Measurements from ENCODE around the gene TMBIM4. TPM values are rescaled to one million over a fixed set of nuclear protein-coding genes. Genes with fewer than 3 reads are reported as not detected.

The TMBIM4 gene
- total and polyA plus RNA-seq, 10 of the 15 experiments (the other 5 are each of a cell fraction or from before 2014, with no cell fraction given): 38.8 to 341 (median 82.8) TPM

DNA sequence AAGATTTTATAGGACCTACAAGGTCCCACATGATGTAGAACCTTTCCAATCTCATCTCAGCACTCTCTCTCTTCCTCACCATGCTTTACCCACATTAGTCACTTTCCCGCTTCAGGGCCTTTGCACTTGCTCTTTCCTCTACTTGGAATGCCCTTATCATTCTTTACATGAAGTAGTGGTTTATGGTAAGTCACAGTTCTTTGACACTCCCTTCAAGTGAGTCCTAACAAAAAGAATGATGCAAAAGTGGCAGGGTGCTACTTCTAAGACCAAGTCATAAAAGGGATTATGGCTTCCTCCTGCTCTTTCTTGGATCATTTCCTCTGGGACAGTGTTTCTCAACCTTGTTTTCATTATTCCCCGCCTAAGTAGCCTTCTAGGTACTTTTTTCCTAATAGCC is 13.1 kb downstream of the TMBIM4 start:
- FAIRE-seq: no peak
- peaks cover 2% of the 10 kb centered on the region for H3K79me2 ChIP-seq (ENCODE audit: control insufficient read depth, insufficient read depth, low read length)
- SMC1A ChIA-PET (ENCODE audit: uncharacterized antibody, unreplicated experiment): no interaction called here

More for the DNA sequence above, 13.1 kb downstream of the TMBIM4 start:
- H3K27me3 ChIP-seq (replicated peaks in 1 of 2; ENCODE audit: control insufficient read depth in 2 of 2, insufficient read depth in 2 of 2, low read length in 1 of 2): no peaks in the 10 kb centered on the region
- WGBS (ENCODE audit: insufficient coverage, insufficient replicate concordance, low lambda C conversion rate, missing lambda C conversion rate): 96% methylated on average over 2 of the region's 2 CpGs
- no peaks in the 10 kb centered on the region for H3K4me1 ChIP-seq (ENCODE audit: control insufficient read depth, insufficient read depth, low read length)
- H3K36me3 ChIP-seq (ENCODE audit: control insufficient read depth in 2 of 2, insufficient read depth in 2 of 2, low read length in 1 of 2): no peaks in the 10 kb centered on the region; a peak in 4 of 4 replicates
- H3K4me2 ChIP-seq (ENCODE audit: control insufficient read depth, insufficient read depth): no peak overlapping the region
- BruUV-seq (replicated peaks): TSS peak; percentile 2
- ATAC-seq (no peak), DNase-seq (ENCODE audit: low read depth, low spot score) (no peak)
- no peaks in the 10 kb centered on the region; the same call in 1 of the 3 replicates for H3K9me3 ChIP-seq (replicated peaks; ENCODE audit: control insufficient read depth, insufficient read depth, low read length)
- no peaks in the 10 kb centered on the region for H4K20me1 ChIP-seq (ENCODE audit: control insufficient read depth, insufficient read depth)
- TF ChIP-seq HDAC2 (IDR thresholded peaks at IDR 0.05): no peak
- no peak for TF ChIP-seq CREB1 (IDR thresholded peaks at IDR 0.05; ENCODE audit: low read depth)
- TF ChIP-seq, protein P1, sequence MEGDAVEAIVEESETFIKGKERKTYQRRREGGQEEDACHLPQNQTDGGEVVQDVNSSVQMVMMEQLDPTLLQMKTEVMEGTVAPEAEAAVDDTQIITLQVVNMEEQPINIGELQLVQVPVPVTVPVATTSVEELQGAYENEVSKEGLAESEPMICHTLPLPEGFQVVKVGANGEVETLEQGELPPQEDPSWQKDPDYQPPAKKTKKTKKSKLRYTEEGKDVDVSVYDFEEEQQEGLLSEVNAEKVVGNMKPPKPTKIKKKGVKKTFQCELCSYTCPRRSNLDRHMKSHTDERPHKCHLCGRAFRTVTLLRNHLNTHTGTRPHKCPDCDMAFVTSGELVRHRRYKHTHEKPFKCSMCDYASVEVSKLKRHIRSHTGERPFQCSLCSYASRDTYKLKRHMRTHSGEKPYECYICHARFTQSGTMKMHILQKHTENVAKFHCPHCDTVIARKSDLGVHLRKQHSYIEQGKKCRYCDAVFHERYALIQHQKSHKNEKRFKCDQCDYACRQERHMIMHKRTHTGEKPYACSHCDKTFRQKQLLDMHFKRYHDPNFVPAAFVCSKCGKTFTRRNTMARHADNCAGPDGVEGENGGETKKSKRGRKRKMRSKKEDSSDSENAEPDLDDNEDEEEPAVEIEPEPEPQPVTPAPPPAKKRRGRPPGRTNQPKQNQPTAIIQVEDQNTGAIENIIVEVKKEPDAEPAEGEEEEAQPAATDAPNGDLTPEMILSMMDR (IDR thresholded peaks at IDR 0.05 in 2 of 3, conservative IDR thresholded peaks at IDR 0.05 in 1 of 3; ENCODE audit: control insufficient read depth in 2 of 3, extremely low read depth in 1 of 3, insufficient read depth in 1 of 3, low read depth in 3 of 3, low read length in 3 of 3): no peak
- TF ChIP-seq, protein P2, sequence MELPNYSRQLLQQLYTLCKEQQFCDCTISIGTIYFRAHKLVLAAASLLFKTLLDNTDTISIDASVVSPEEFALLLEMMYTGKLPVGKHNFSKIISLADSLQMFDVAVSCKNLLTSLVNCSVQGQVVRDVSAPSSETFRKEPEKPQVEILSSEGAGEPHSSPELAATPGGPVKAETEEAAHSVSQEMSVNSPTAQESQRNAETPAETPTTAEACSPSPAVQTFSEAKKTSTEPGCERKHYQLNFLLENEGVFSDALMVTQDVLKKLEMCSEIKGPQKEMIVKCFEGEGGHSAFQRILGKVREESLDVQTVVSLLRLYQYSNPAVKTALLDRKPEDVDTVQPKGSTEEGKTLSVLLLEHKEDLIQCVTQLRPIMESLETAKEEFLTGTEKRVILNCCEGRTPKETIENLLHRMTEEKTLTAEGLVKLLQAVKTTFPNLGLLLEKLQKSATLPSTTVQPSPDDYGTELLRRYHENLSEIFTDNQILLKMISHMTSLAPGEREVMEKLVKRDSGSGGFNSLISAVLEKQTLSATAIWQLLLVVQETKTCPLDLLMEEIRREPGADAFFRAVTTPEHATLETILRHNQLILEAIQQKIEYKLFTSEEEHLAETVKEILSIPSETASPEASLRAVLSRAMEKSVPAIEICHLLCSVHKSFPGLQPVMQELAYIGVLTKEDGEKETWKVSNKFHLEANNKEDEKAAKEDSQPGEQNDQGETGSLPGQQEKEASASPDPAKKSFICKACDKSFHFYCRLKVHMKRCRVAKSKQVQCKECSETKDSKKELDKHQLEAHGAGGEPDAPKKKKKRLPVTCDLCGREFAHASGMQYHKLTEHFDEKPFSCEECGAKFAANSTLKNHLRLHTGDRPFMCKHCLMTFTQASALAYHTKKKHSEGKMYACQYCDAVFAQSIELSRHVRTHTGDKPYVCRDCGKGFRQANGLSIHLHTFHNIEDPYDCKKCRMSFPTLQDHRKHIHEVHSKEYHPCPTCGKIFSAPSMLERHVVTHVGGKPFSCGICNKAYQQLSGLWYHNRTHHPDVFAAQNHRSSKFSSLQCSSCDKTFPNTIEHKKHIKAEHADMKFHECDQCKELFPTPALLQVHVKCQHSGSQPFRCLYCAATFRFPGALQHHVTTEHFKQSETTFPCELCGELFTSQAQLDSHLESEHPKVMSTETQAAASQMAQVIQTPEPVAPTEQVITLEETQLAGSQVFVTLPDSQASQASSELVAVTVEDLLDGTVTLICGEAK (IDR thresholded peaks at IDR 0.05; ENCODE audit: borderline replicate concordance): no peak
- H3K27ac ChIP-seq (ENCODE audit: control insufficient read depth, insufficient read depth): no peak overlapping the region
- POLR2A ChIA-PET: no interaction called here
- no peak overlapping the region for H2AFZ ChIP-seq (ENCODE audit: control insufficient read depth, low read depth, low read length)
- no peak overlapping the region for H3K4me3 ChIP-seq
- RAD21 ChIA-PET (ENCODE audit: unreplicated experiment): no interaction called here
- in situ Hi-C loops (cut with MboI) (no loop called here), intact Hi-C loops (cut with micrococcal nuclease; ENCODE audit: unreplicated experiment) (no loop called here)
- CTCF ChIA-PET: no interaction called here
- no peak overlapping the region for H3K9ac ChIP-seq (ENCODE audit: control insufficient read depth, insufficient read depth, low read length)

Measured in GM12878 (cell line).